GM23338 (cell line): Measurements from ENCODE around the gene LANCL3. TPM values are rescaled to one million over a fixed set of nuclear protein-coding genes. Genes with fewer than 3 reads are reported as not detected.

Experiments used
- ATAC-seq: fragments of 200-7000 bp; cut with Tn5 transposase; 3 replicates; pipeline ENCODE4 v1.9.1; 2020
- DNase-seq: peaks from one replicate; pipeline ENCODE4 v3.0.0-alpha.2; 2015; ENCODE audit warnings: low spot score
- H2AFZ ChIP-seq: fragments of 200-600 bp; sonication (generic); 2 replicates; pipeline ENCODE4 v1.8.0; 2016; ENCODE audit warnings: antibody characterized with exemption, mild to moderate bottlenecking, moderate library complexity
- H3F3A ChIP-seq: fragments of 200-600 bp; sonication (generic); replicated peaks from 2 replicates; pipeline ENCODE4 v1.8.0; 2017; ENCODE audit warnings: antibody characterized with exemption, mixed run types, low read depth
- H3K27ac ChIP-seq: fragments of 200-600 bp; sonication (generic); 2 replicates; pipeline ENCODE4 v1.6.1; 2016; ENCODE audit warnings: low read depth
- H3K27me3 ChIP-seq: fragments of 200-600 bp; sonication (generic); 2 replicates; pipeline ENCODE4 v1.8.0; 2016; ENCODE audit warnings: mild to moderate bottlenecking, mixed run types, moderate library complexity; ENCODE audit not compliant: insufficient read depth
- H3K36me3 ChIP-seq: fragments of 200-600 bp; sonication (generic); 2 replicates; pipeline ENCODE4 v1.8.0; 2016; ENCODE audit warnings: mild to moderate bottlenecking; ENCODE audit not compliant: insufficient read depth
- H3K4me1 ChIP-seq: fragments of 200-600 bp; sonication (generic); 2 replicates; pipeline ENCODE4 v1.8.0; 2016; ENCODE audit warnings: mild to moderate bottlenecking, moderate library complexity; ENCODE audit not compliant: insufficient read depth
- H3K4me2 ChIP-seq: fragments of 200-600 bp; sonication (generic); 2 replicates; pipeline ENCODE4 v1.7.1; 2017; ENCODE audit warnings: mixed run types
- H3K4me3 ChIP-seq: fragments of 200-600 bp; sonication (generic); 2 replicates; pipeline ENCODE4 v1.6.1; 2016; ENCODE audit warnings: mixed run types
- H3K79me2 ChIP-seq: fragments of 200-600 bp; sonication (generic); replicated peaks from 2 replicates; pipeline ENCODE4 v1.8.0; 2017; ENCODE audit warnings: mild to moderate bottlenecking; ENCODE audit not compliant: insufficient read depth
- H3K9me2 ChIP-seq: fragments of 200-600 bp; sonication (generic); 2 replicates; pipeline ENCODE4 v1.8.0; 2017; ENCODE audit not compliant: insufficient read depth
- H4K20me1 ChIP-seq: fragments of 200-600 bp; sonication (generic); replicated peaks from 2 replicates; pipeline ENCODE4 v1.8.0; 2017; ENCODE audit warnings: mild to moderate bottlenecking; ENCODE audit not compliant: insufficient read depth
- H3K27ac Mint-ChIP-seq: 2 replicates; pipeline ENCODE4 v1.8.0; 2020; ENCODE audit warnings: inconsistent platforms, mild to moderate bottlenecking, moderate library complexity, mixed read lengths
- H3K27me3 Mint-ChIP-seq: 3 replicates; pipeline ENCODE4 v1.8.0; 2022; ENCODE audit warnings: low read depth, mild to moderate bottlenecking, moderate library complexity, mixed read lengths, inconsistent platforms; ENCODE audit not compliant: insufficient read depth, poor library complexity
- H3K36me3 Mint-ChIP-seq: 3 replicates; pipeline ENCODE4 v1.8.0; 2021; ENCODE audit warnings: low read depth, mild to moderate bottlenecking, inconsistent platforms, moderate library complexity, mixed read lengths
- H3K4me1 Mint-ChIP-seq: 3 replicates; pipeline ENCODE4 v1.8.0; 2020; ENCODE audit warnings: mild to moderate bottlenecking, inconsistent platforms, mixed read lengths
- H3K4me3 Mint-ChIP-seq: 3 replicates; pipeline ENCODE4 v1.8.0; 2021; ENCODE audit warnings: moderate library complexity, mild to moderate bottlenecking, inconsistent platforms, mixed read lengths
- H3K9me3 Mint-ChIP-seq: 3 replicates; pipeline ENCODE4 v1.8.0; 2020; ENCODE audit warnings: moderate library complexity, mild to moderate bottlenecking, inconsistent platforms, mixed read lengths
- CREB1 ChIP-seq: fragments of 250-450 bp; sonication (Bioruptor Pico); IDR thresholded peaks from 2 replicates; pipeline ENCODE4 v1.5.0; 2020; ENCODE audit warnings: low read depth, mild to moderate bottlenecking, moderate library complexity
- JUNB ChIP-seq: IDR thresholded peaks from one replicate; pipeline ENCODE4 v1.6.1; 2016; ENCODE audit warnings: antibody characterized with exemption; ENCODE audit not compliant: unreplicated experiment
- NANOG ChIP-seq: IDR thresholded peaks from 2 replicates; pipeline ENCODE4 v1.6.1; 2016; ENCODE audit warnings: antibody characterized with exemption, borderline replicate concordance
- POLR2AphosphoS5 ChIP-seq: IDR thresholded peaks from 2 replicates; pipeline ENCODE4 v1.6.1; 2016; ENCODE audit warnings: antibody characterized with exemption, low read depth
- STAT1 ChIP-seq: IDR thresholded peaks from one replicate; pipeline ENCODE4 v1.6.1; 2016; ENCODE audit warnings: antibody characterized with exemption; ENCODE audit not compliant: unreplicated experiment
- ZNF114 ChIP-seq: fragments of 250-450 bp; sonication (Bioruptor Pico); IDR thresholded peaks from 2 replicates; pipeline ENCODE4 v1.5.0; 2020; ENCODE audit warnings: mild to moderate bottlenecking, moderate library complexity
- ZNF331 ChIP-seq: fragments of 250-450 bp; sonication (Bioruptor Pico); IDR thresholded peaks from 2 replicates; pipeline ENCODE4 v1.5.0; 2020; ENCODE audit warnings: low read depth, mild to moderate bottlenecking, moderate library complexity
- polyA plus RNA-seq: library from polyadenylated mRNA; unstranded; fragments of >200 nt; fragmentation: Nextera tagmentation; extraction: Ambion mirVana; gene quantifications from 2 replicates; pipeline ENCODE4 v1.2.1, GENCODE V29; 2016
- total RNA-seq: library from RNA; depleted of rRNA; stranded (reverse); fragments of >200 nt; shearing (Covaris generic); gene quantifications from 2 replicates; pipeline ENCODE4 v1.2.3, GENCODE V29; 2014
- TF ChIP-seq, protein P1 (sequence below): IDR thresholded peaks from one replicate; pipeline ENCODE4 v1.6.1; 2018; ENCODE audit warnings: antibody characterized with exemption; ENCODE audit not compliant: unreplicated experiment
- TF ChIP-seq, protein P2 (sequence below), 2 experiments: fragments of 200-600 bp in 1 of 2; sonication (generic) in 1 of 2; conservative IDR thresholded peaks; 2 replicates each; pipeline versions ENCODE4 v1.5.1 to v1.6.1; 2016 to 2017; ENCODE audit warnings: antibody characterized with exemption in 2 of 2, low read depth in 2 of 2, mild to moderate bottlenecking in 2 of 2, moderate library complexity in 1 of 2
- TF ChIP-seq, protein P3 (sequence below): IDR thresholded peaks from 2 replicates; pipeline ENCODE4 v1.6.1; 2016; ENCODE audit warnings: antibody characterized with exemption

Gene LANCL3
- total and polyA plus RNA-seq, 2 experiments from 2014 or later, result 0.11 to 1.8 TPM

DNA sequence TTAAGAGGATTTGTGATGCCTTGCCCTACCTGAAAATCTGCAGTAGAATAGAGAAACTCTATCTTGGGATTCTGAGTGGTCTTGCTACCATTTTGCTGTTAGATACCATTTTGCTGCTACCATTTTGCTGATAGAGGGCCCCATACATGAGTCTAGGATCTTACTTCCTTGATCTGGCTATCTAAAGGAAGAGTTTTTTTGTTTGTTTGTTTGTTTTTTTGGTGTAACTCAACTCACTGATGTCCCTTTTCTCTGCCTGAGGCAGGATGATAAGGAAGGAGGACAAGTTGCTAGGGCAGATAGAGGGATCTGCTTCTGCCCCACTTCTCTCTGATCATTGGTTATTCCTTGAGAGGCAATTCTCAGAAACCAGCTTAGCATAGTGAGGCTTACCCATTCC is 145.1 kb downstream of the LANCL3 start (continued):
- TF ChIP-seq, protein P1, sequence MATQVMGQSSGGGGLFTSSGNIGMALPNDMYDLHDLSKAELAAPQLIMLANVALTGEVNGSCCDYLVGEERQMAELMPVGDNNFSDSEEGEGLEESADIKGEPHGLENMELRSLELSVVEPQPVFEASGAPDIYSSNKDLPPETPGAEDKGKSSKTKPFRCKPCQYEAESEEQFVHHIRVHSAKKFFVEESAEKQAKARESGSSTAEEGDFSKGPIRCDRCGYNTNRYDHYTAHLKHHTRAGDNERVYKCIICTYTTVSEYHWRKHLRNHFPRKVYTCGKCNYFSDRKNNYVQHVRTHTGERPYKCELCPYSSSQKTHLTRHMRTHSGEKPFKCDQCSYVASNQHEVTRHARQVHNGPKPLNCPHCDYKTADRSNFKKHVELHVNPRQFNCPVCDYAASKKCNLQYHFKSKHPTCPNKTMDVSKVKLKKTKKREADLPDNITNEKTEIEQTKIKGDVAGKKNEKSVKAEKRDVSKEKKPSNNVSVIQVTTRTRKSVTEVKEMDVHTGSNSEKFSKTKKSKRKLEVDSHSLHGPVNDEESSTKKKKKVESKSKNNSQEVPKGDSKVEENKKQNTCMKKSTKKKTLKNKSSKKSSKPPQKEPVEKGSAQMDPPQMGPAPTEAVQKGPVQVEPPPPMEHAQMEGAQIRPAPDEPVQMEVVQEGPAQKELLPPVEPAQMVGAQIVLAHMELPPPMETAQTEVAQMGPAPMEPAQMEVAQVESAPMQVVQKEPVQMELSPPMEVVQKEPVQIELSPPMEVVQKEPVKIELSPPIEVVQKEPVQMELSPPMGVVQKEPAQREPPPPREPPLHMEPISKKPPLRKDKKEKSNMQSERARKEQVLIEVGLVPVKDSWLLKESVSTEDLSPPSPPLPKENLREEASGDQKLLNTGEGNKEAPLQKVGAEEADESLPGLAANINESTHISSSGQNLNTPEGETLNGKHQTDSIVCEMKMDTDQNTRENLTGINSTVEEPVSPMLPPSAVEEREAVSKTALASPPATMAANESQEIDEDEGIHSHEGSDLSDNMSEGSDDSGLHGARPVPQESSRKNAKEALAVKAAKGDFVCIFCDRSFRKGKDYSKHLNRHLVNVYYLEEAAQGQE, result no peak
- TF ChIP-seq CREB1 (CRISPR knock-in tag) (no peak), NANOG (no peak), ZNF331 (no peak)
- TF ChIP-seq, protein P2, sequence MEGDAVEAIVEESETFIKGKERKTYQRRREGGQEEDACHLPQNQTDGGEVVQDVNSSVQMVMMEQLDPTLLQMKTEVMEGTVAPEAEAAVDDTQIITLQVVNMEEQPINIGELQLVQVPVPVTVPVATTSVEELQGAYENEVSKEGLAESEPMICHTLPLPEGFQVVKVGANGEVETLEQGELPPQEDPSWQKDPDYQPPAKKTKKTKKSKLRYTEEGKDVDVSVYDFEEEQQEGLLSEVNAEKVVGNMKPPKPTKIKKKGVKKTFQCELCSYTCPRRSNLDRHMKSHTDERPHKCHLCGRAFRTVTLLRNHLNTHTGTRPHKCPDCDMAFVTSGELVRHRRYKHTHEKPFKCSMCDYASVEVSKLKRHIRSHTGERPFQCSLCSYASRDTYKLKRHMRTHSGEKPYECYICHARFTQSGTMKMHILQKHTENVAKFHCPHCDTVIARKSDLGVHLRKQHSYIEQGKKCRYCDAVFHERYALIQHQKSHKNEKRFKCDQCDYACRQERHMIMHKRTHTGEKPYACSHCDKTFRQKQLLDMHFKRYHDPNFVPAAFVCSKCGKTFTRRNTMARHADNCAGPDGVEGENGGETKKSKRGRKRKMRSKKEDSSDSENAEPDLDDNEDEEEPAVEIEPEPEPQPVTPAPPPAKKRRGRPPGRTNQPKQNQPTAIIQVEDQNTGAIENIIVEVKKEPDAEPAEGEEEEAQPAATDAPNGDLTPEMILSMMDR (conservative IDR thresholded peaks at IDR 0.05; ENCODE audit: low read depth in 2 of 2), result no peak

DNA sequence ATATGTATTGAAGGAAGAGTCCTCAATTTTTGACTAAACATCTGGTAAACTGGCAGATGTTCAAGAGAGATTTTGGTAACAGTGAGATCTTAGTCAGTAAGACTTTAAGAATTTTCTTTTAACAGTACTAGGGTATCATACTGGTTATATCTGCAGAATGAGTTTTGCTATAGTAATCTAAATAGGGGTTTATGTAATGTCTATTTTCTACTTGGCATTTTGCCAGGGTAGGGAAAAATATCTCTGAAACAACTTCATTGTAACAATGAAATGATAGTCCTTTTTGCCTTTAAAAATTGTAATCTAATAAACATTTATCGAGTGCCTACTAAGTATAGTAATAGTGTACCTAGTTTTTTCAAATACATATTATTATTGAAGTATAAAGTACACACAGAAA is 146.2 kb downstream of the LANCL3 start:
- no peak overlapping the region for H3K27ac ChIP-seq
- Mint-ChIP-seq H3K9me3 (peaks cover 4% of the 10 kb centered on the region; the same call in 1 of the 3 replicates), H3K4me1 (no peaks in the 10 kb centered on the region), H3K36me3 (no peaks in the 10 kb centered on the region), H3K4me3 (no peak overlapping the region), H3K27me3 (no peaks in the 10 kb centered on the region), H3K27ac (no peak overlapping the region)
- DNase-seq (no peak), ATAC-seq (no peak)
- no peaks in the 10 kb centered on the region for H3F3A ChIP-seq
- no peaks in the 10 kb centered on the region for H4K20me1 ChIP-seq
- H2AFZ ChIP-seq, result no peak overlapping the region
- no peak overlapping the region for H3K4me3 ChIP-seq
- H3K4me2 ChIP-seq, result no peak overlapping the region
- H3K27me3 ChIP-seq, result no peaks in the 10 kb centered on the region
- no peaks in the 10 kb centered on the region for H3K9me2 ChIP-seq
- no peaks in the 10 kb centered on the region for H3K79me2 ChIP-seq
- no peaks in the 10 kb centered on the region for H3K4me1 ChIP-seq
- no peaks in the 10 kb centered on the region for H3K36me3 ChIP-seq
- no peak for TF ChIP-seq NANOG
- TF ChIP-seq ZNF331, result no peak
- TF ChIP-seq CREB1 (CRISPR knock-in tag), result no peak
- TF ChIP-seq, protein P3, sequence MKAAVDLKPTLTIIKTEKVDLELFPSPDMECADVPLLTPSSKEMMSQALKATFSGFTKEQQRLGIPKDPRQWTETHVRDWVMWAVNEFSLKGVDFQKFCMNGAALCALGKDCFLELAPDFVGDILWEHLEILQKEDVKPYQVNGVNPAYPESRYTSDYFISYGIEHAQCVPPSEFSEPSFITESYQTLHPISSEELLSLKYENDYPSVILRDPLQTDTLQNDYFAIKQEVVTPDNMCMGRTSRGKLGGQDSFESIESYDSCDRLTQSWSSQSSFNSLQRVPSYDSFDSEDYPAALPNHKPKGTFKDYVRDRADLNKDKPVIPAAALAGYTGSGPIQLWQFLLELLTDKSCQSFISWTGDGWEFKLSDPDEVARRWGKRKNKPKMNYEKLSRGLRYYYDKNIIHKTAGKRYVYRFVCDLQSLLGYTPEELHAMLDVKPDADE, result no peak
- TF ChIP-seq POLR2AphosphoS5, result no peak
- TF ChIP-seq, protein P2 (conservative IDR thresholded peaks at IDR 0.05; ENCODE audit: low read depth in 2 of 2), result no peak
- TF ChIP-seq ZNF114 (CRISPR knock-in tag), result no peak
- no peak for TF ChIP-seq STAT1
- TF ChIP-seq, protein P1, result no peak
- TF ChIP-seq JUNB, result no peak
